ENCODE data around the gene NOD2. TPM values are rescaled to one million over a fixed set of nuclear protein-coding genes. Genes with fewer than 3 reads are reported as not detected.

The NOD2 gene
- total and polyA plus RNA-seq, 2 of the 13 experiments (the other 11 are each of a cell fraction or from before 2014, with no cell fraction given) = 0.27 to 0.81 TPM

DNA sequence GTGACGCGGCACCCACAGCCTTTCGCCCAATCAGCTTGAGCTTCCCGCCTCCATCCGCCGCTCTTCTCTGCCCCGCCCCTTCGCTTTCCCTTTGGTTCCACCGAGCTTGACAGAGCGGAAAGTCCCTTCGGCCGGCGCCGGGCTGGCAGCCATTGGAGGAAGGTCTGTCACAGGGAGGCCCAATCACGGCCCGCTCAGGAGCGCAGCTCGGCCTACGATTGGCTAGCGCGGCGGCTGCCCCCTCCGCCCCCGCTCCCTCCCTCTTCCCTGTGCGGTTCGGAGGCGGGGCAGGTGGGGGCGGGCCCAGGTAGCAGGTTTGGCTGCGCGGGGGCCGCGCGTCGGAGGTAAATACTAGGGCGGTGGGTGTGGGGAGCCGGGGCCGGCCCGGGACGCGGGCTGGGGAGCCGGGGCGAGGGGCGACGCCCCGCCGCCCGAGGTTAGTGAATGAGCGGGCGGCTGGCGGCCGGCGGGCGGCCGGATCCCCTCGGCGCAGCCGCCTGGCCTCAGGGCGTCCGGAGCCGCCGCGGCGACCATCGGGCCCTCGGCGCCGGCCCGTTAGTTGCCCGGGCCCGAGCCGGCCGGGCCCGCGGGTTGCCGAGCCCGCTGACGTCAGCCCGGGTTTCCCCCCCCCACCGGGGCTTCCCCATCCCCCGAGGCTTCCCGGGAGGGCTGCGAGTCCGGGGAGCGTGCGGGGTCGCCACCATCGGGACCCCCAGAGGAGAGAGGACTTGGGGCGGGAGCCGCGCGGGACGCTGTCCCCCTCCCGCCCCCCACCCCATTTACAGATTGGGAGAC, 48.6 kb downstream of the NOD2 start, which contains the start of gene CYLD (continued):
- no peak for TF ChIP-seq HBP1 (CRISPR knock-in tag; IDR thresholded peaks at IDR 0.05; ENCODE audit: low read depth)
- TF ChIP-seq ZNF296 (CRISPR knock-in tag; conservative IDR thresholded peaks at IDR 0.05) = no peak
- no peak for TF ChIP-seq THYN1 (CRISPR knock-in tag; IDR thresholded peaks at IDR 0.05; ENCODE audit: borderline replicate concordance, low read depth)
- TF ChIP-seq POGK (CRISPR knock-in tag; conservative IDR thresholded peaks at IDR 0.05) = 0 out of 2 replicates have a peak, but pooled peaks have one; percentile 61
- no peak for TF ChIP-seq MYPOP (CRISPR knock-in tag; IDR thresholded peaks at IDR 0.05)
- TF ChIP-seq, protein P1, sequence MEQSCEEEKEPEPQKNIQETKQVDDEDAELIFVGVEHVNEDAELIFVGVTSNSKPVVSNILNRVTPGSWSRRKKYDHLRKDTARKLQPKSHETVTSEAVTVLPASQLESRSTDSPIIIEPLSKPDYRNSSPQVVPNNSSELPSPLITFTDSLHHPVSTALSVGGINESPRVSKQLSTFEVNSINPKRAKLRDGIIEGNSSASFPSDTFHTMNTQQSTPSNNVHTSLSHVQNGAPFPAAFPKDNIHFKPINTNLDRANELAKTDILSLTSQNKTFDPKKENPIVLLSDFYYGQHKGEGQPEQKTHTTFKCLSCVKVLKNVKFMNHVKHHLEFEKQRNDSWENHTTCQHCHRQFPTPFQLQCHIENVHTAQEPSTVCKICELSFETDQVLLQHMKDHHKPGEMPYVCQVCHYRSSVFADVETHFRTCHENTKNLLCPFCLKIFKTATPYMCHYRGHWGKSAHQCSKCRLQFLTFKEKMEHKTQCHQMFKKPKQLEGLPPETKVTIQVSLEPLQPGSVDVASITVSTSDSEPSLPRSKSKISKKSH (CRISPR knock-in tag; IDR thresholded peaks at IDR 0.05; ENCODE audit: borderline replicate concordance) = no peak
- TF ChIP-seq KAT8 (CRISPR knock-in tag; IDR thresholded peaks at IDR 0.05) = peak; percentile 89
- 0 out of 2 replicates have a peak, but pooled peaks have one; percentile 15 for TF ChIP-seq ZBTB7B (CRISPR knock-in tag; IDR thresholded peaks at IDR 0.05)
- no peak for TF ChIP-seq POLR2AphosphoS2 (IDR thresholded peaks at IDR 0.05; ENCODE audit: low read depth, low read length)
- no peak for TF ChIP-seq NONO (IDR thresholded peaks at IDR 0.05)
- TF ChIP-seq NONO (CRISPR knock-in tag; conservative IDR thresholded peaks at IDR 0.05) = peak; percentile 81
- no peak for TF ChIP-seq PRMT3 (CRISPR knock-in tag; IDR thresholded peaks at IDR 0.05; ENCODE audit: borderline replicate concordance, low read depth)
- peak; percentile 6; the same call in 1 of the 2 replicates for TF ChIP-seq SRF (IDR thresholded peaks at IDR 0.05; ENCODE audit: low read depth, low read length)
- no peak for TF ChIP-seq CHCHD3 (CRISPR knock-in tag; IDR thresholded peaks at IDR 0.05)
- no peak for TF ChIP-seq ZFP1 (CRISPR knock-in tag; IDR thresholded peaks at IDR 0.05)
- peak; percentile 66 for TF ChIP-seq RBFOX2 (IDR thresholded peaks at IDR 0.05; ENCODE audit: low read depth, low read length)
- TF ChIP-seq ZBTB38 (CRISPR knock-in tag; IDR thresholded peaks at IDR 0.05) = peak; percentile 54
- peak; percentile 74 for TF ChIP-seq MAX (IDR thresholded peaks at IDR 0.05)
- TF ChIP-seq ZNF788 (CRISPR knock-in tag; IDR thresholded peaks at IDR 0.05; ENCODE audit: borderline replicate concordance) = peak; percentile 45; the same call in 1 of the 2 replicates
- TF ChIP-seq ZFYVE20 (CRISPR knock-in tag; IDR thresholded peaks at IDR 0.05; ENCODE audit: borderline replicate concordance, low read depth) = no peak
- TF ChIP-seq WIZ (CRISPR knock-in tag; IDR thresholded peaks at IDR 0.05) = peak; percentile 20; the same call in 1 of the 2 replicates
- TF ChIP-seq CENPT (CRISPR knock-in tag; IDR thresholded peaks at IDR 0.05; ENCODE audit: low read depth) = no peak
- no peak for TF ChIP-seq MAFG (CRISPR knock-in tag; IDR thresholded peaks at IDR 0.05)
- no peak for TF ChIP-seq BHLHE40 (IDR thresholded peaks at IDR 0.05; ENCODE audit: low read length)
- no peak for TF ChIP-seq SMAD9 (CRISPR knock-in tag; IDR thresholded peaks at IDR 0.05)

Measured in HepG2 (cell line).